ENCODE results near the gene SCMH1.

DNA sequence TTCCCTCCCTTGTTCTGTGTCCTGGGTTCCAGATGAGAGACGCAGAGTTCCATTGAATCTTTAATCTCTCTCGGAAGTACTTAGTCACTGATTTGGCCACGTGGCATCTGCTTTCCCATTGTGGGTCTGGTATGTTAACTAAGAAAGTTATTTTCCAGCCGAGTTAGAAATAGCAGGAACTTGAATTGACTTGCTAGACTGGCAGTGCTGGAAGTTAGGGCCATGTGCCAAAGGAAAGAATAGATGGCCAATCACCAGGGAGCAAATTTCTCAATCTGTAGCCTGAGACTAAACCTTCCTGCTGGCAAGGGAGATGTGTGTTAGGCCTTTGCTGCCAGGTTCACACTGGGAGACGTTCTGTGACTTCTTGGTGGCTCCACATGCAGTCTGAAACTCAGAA lies 196.4 kb downstream of the SCMH1 start:
- TF ChIP-seq GATA2 (IDR thresholded peaks at IDR 0.05; ENCODE audit: low read depth, low read length) (no peak), GATA3 (IDR thresholded peaks at IDR 0.05; ENCODE audit: low read depth, low read length) (no peak)

Data from SH-SY5Y (cell line).